WERI-Rb-1 (cell line): ENCODE results near the gene NLGN1.
A peak's percentile ranks its signal among the peaks of the same experiment; 100 is the strongest.

Source experiments
- DNase-seq: peaks from one replicate; pipeline ENCODE4 v3.0.0-alpha.2; 2020
- H3K27ac ChIP-seq: fragments of 250-450 bp; sonication (Bioruptor Pico); 2 replicates; pipeline ENCODE4 v1.5.1; 2020; ENCODE audit warnings: mild to moderate bottlenecking, moderate library complexity
- H3K27me3 ChIP-seq: fragments of 250-450 bp; sonication (Bioruptor Pico); 2 replicates; pipeline ENCODE4 v1.5.1; 2021; ENCODE audit warnings: mild to moderate bottlenecking, low read depth, moderate library complexity; ENCODE audit not compliant: insufficient read depth, severe bottlenecking
- H3K36me3 ChIP-seq: fragments of 250-450 bp; sonication (Bioruptor Pico); 2 replicates; pipeline ENCODE4 v1.5.1; 2020; ENCODE audit warnings: mild to moderate bottlenecking, moderate library complexity
- H3K4me3 ChIP-seq: 2 replicates; pipeline ENCODE4 v1.5.1; 2011; ENCODE audit warnings: low read depth, mild to moderate bottlenecking, control low read depth, low read length
- H3K9me3 ChIP-seq: fragments of 250-450 bp; sonication (Bioruptor Pico); 2 replicates; pipeline ENCODE4 v1.5.1; 2021; ENCODE audit warnings: mild to moderate bottlenecking, moderate library complexity; ENCODE audit not compliant: severe bottlenecking
- CTCF ChIP-seq: IDR thresholded peaks from 2 replicates; pipeline ENCODE4 v1.5.1; 2011; ENCODE audit warnings: low read depth, mild to moderate bottlenecking, control low read depth, inconsistent platforms, low read length

Gene NLGN1

GRCh38 chr3:173774294-173774693 lies 376.8 kb downstream of the NLGN1 start:
- Histone ChIP-seq H3K36me3 (no peaks in the 10 kb centered on the region), H3K9me3 (no peaks in the 10 kb centered on the region), H3K4me3 (no peak overlapping the region), H3K27me3 (no peaks in the 10 kb centered on the region), H3K27ac (no peak overlapping the region)
- no peak for TF ChIP-seq CTCF
- no peak for DNase-seq

GRCh38 chr3:173778251-173778650 lies 380.7 kb downstream of the NLGN1 start:
- H3K4me3 ChIP-seq = no peak overlapping the region
- H3K9me3 ChIP-seq = no peaks in the 10 kb centered on the region
- no peaks in the 10 kb centered on the region for H3K27me3 ChIP-seq
- DNase-seq = no peak
- no peak for TF ChIP-seq CTCF
- H3K36me3 ChIP-seq = no peaks in the 10 kb centered on the region
- no peak overlapping the region for H3K27ac ChIP-seq

GRCh38 chr3:173780067-173780466 lies 382.5 kb downstream of the NLGN1 start:
- TF ChIP-seq CTCF = no peak
- no peak overlapping the region for H3K4me3 ChIP-seq
- no peaks in the 10 kb centered on the region for H3K9me3 ChIP-seq
- no peaks in the 10 kb centered on the region for H3K27me3 ChIP-seq
- no peaks in the 10 kb centered on the region for H3K36me3 ChIP-seq
- no peak overlapping the region for H3K27ac ChIP-seq
- DNase-seq = no peak

- no peak overlapping the region for H3K4me3 ChIP-seq
- no peak overlapping the region for H3K27ac ChIP-seq
- H3K36me3 ChIP-seq = no peaks in the 10 kb centered on the region
- H3K9me3 ChIP-seq = no peaks in the 10 kb centered on the region
- no peaks in the 10 kb centered on the region for H3K27me3 ChIP-seq
- DNase-seq = peak; percentile 9
- TF ChIP-seq CTCF = no peak
These were observed 387.5 kb downstream of the NLGN1 start for GRCh38 chr3:173785004-173785403.

- H3K27me3 ChIP-seq = no peaks in the 10 kb centered on the region
- no peak overlapping the region for H3K4me3 ChIP-seq
- TF ChIP-seq CTCF = no peak
- no peak overlapping the region for H3K27ac ChIP-seq
- H3K9me3 ChIP-seq = no peaks in the 10 kb centered on the region
- DNase-seq = no peak
- H3K36me3 ChIP-seq = no peaks in the 10 kb centered on the region
These were observed 392.1 kb downstream of the NLGN1 start for GRCh38 chr3:173789530-173790162.

- no peaks in the 10 kb centered on the region for H3K9me3 ChIP-seq
- H3K27ac ChIP-seq = no peak overlapping the region
- H3K4me3 ChIP-seq = no peak overlapping the region
- no peaks in the 10 kb centered on the region for H3K27me3 ChIP-seq
- TF ChIP-seq CTCF = no peak
- DNase-seq = no peak
- H3K36me3 ChIP-seq = no peaks in the 10 kb centered on the region
These were observed 396.4 kb downstream of the NLGN1 start for GRCh38 chr3:173793963-173794362.
